ENCODE results near the gene PROZ.

Gene PROZ

GRCh38 chr13:113220141-113220598 is 61.7 kb downstream of the PROZ start:
- no peak for DNase-seq (ENCODE audit: low read depth)
- no peak overlapping the region for H3K4me3 ChIP-seq (ENCODE audit: control insufficient read depth, low read depth, low read length)
- no peak for TF ChIP-seq CTCF (IDR thresholded peaks at IDR 0.05; ENCODE audit: control insufficient read depth, insufficient read depth, low read depth, low read length, missing control alignments)

- peak; percentile 35 for TF ChIP-seq CTCF (IDR thresholded peaks at IDR 0.05; ENCODE audit: control insufficient read depth, insufficient read depth, low read depth, low read length, missing control alignments)
- H3K4me3 ChIP-seq (ENCODE audit: control insufficient read depth, low read depth, low read length), result no peak overlapping the region
- no peak for DNase-seq (ENCODE audit: low read depth)
These were observed 62.4 kb downstream of the PROZ start for GRCh38 chr13:113220877-113221276.

Measured in AG09309 (cell line).